ENCODE results near the gene CCDC196. TPM values are rescaled to one million over a fixed set of nuclear protein-coding genes. Genes with fewer than 3 reads are reported as not detected.

The CCDC196 gene
- total RNA-seq, 1 experiment from 2014 or later: not detected

DNA sequence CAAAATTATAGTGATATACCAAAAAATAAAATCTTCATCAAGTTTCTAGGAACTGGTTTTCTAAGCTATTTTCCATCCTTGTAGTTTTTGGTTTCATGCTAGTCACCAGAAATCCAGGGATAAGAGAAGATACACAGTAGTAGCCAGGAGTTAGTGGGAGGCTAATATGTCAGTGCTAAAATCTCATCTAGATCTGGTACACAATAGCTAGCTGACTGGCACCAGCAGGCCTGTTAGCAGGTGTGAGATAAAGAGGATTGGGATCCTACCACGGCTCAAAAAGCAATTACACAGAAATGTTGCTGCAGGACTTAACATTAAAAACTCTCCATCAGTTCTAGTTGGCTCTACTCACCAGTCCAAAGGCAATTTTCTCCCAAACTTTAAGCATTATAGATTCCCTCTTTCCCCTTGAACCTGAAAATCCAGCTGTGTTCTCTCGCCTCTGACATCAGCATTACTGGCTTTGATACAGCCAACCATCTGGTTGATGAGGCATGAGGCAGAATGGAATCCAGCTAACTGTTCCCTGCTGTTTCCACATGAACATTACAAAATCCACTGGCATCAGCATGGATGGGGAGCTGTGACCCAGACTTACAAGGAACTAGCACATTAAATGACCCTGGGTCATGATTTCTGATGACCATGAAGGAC lies 41.8 kb upstream of the CCDC196 start:
- Histone ChIP-seq H3K4me1 (replicated peaks; ENCODE audit: insufficient read depth) (no peaks in the 10 kb centered on the region), H3K27ac (no peak overlapping the region), H3K27me3 (ENCODE audit: insufficient read depth, low read depth) (no peaks in the 10 kb centered on the region), H4K20me1 (ENCODE audit: insufficient read depth) (no peaks in the 10 kb centered on the region), H3K79me2 (ENCODE audit: low read depth) (no peaks in the 10 kb centered on the region), H3K4me2 (no peak overlapping the region), H2AFZ (no peak overlapping the region), H3K4me3 (no peak overlapping the region), H3K9me2 (ENCODE audit: insufficient read depth) (no peaks in the 10 kb centered on the region), H3K36me3 (ENCODE audit: low read depth) (no peaks in the 10 kb centered on the region), H3K9me3 (ENCODE audit: insufficient read depth, low read depth) (peaks cover 5% of the 10 kb centered on the region; the same call in 1 of the 2 replicates), H3F3A (ENCODE audit: insufficient read depth, low read depth) (no peaks in the 10 kb centered on the region)
- intact Hi-C loops (cut with micrococcal nuclease; ENCODE audit: unreplicated experiment): no loop called here
- ChIA-PET CTCF (no interaction called here), POLR2A (ENCODE audit: unreplicated experiment) (no interaction called here)
- BruUV-seq (replicated peaks): no TSS peak
- no peak for TF ChIP-seq EZH2 (IDR thresholded peaks at IDR 0.05; ENCODE audit: low read depth)
- TF ChIP-seq, protein P1, sequence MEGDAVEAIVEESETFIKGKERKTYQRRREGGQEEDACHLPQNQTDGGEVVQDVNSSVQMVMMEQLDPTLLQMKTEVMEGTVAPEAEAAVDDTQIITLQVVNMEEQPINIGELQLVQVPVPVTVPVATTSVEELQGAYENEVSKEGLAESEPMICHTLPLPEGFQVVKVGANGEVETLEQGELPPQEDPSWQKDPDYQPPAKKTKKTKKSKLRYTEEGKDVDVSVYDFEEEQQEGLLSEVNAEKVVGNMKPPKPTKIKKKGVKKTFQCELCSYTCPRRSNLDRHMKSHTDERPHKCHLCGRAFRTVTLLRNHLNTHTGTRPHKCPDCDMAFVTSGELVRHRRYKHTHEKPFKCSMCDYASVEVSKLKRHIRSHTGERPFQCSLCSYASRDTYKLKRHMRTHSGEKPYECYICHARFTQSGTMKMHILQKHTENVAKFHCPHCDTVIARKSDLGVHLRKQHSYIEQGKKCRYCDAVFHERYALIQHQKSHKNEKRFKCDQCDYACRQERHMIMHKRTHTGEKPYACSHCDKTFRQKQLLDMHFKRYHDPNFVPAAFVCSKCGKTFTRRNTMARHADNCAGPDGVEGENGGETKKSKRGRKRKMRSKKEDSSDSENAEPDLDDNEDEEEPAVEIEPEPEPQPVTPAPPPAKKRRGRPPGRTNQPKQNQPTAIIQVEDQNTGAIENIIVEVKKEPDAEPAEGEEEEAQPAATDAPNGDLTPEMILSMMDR (conservative IDR thresholded peaks at IDR 0.05): no peak
- DNase-seq: no peak

DNA sequence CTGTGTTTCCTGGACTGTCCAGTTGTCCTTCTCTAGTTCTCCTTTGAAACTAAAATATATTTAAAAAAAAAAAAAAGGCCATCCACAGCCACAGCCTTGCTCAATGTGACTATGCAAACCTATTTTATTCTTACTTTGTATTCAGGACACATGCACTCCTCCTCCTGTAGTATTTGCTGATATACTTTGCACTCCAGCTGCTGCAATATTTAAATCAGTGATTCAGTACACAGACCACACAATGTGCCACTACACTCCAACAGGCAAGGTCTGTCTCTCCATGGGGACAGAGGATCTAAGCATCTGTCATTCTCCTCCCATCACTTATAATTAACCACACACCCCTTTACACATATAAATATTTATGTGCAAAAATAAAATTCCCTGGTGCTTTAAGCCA lies 40.2 kb upstream of the CCDC196 start:
- no peak overlapping the region for H2AFZ ChIP-seq
- no peaks in the 10 kb centered on the region for H3K9me3 ChIP-seq (ENCODE audit: insufficient read depth, low read depth)
- H4K20me1 ChIP-seq (ENCODE audit: insufficient read depth): no peaks in the 10 kb centered on the region
- H3K4me1 ChIP-seq (replicated peaks; ENCODE audit: insufficient read depth): no peaks in the 10 kb centered on the region
- H3K4me2 ChIP-seq: no peak overlapping the region
- H3K4me3 ChIP-seq: no peak overlapping the region
- no peaks in the 10 kb centered on the region for H3K79me2 ChIP-seq (ENCODE audit: low read depth)
- no peak for TF ChIP-seq EZH2 (IDR thresholded peaks at IDR 0.05; ENCODE audit: low read depth)
- TF ChIP-seq, protein P1 (conservative IDR thresholded peaks at IDR 0.05): no peak
- intact Hi-C loops (cut with micrococcal nuclease; ENCODE audit: unreplicated experiment): no loop called here
- H3F3A ChIP-seq (ENCODE audit: insufficient read depth, low read depth): no peaks in the 10 kb centered on the region
- no peak for DNase-seq
- CTCF ChIA-PET: no interaction called here
- POLR2A ChIA-PET (ENCODE audit: unreplicated experiment): interaction anchor here (0.5 kb wide), 1 partner anchor 1388 kb away, joined by 6 read pairs; no protein-coding TSS in a partner anchor
- no peak overlapping the region for H3K27ac ChIP-seq
- no peaks in the 10 kb centered on the region for H3K27me3 ChIP-seq (ENCODE audit: insufficient read depth, low read depth)
- H3K9me2 ChIP-seq (ENCODE audit: insufficient read depth): no peaks in the 10 kb centered on the region
- no TSS peak for BruUV-seq (replicated peaks)
- no peaks in the 10 kb centered on the region for H3K36me3 ChIP-seq (ENCODE audit: low read depth)

DNA sequence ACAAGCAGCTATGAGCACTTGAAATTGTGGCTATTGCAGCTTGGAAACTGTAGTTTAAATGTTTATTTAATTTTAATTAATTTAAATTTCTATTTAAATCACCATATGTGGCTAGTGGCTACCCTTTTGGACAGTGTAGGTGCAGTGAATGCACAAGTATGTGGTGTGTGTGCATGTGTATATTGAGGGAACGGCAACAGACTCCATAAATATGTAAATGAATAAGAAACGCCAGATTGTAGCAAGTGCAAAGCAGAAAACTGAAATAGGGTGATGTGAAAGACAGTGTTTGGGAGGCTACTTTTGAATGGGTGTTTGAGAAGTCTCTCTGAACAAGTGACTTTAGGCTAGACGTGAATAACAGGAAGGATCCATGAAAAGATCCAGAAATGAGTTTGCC lies 32.7 kb upstream of the CCDC196 start:
- TF ChIP-seq, protein P1 (conservative IDR thresholded peaks at IDR 0.05): no peak
- TF ChIP-seq EZH2 (IDR thresholded peaks at IDR 0.05; ENCODE audit: low read depth): no peak
- Histone ChIP-seq H3K4me1 (replicated peaks; ENCODE audit: insufficient read depth) (no peaks in the 10 kb centered on the region), H3K27me3 (ENCODE audit: insufficient read depth, low read depth) (no peaks in the 10 kb centered on the region), H4K20me1 (ENCODE audit: insufficient read depth) (no peaks in the 10 kb centered on the region), H3K36me3 (ENCODE audit: low read depth) (no peaks in the 10 kb centered on the region), H3F3A (ENCODE audit: insufficient read depth, low read depth) (no peaks in the 10 kb centered on the region), H3K4me2 (no peak overlapping the region), H3K27ac (no peak overlapping the region), H3K9me3 (ENCODE audit: insufficient read depth, low read depth) (no peaks in the 10 kb centered on the region), H3K4me3 (no peak overlapping the region), H3K9me2 (ENCODE audit: insufficient read depth) (no peaks in the 10 kb centered on the region), H3K79me2 (ENCODE audit: low read depth) (no peaks in the 10 kb centered on the region), H2AFZ (no peak overlapping the region)
- POLR2A ChIA-PET (ENCODE audit: unreplicated experiment): no interaction called here
- intact Hi-C loops (cut with micrococcal nuclease; ENCODE audit: unreplicated experiment): no loop called here
- no peak for DNase-seq
- CTCF ChIA-PET: no interaction called here
- no TSS peak for BruUV-seq (replicated peaks)
